T-cell (primary cell): ENCODE data around the gene PGM2L1. TPM values are rescaled to one million over a fixed set of nuclear protein-coding genes. Genes with fewer than 3 reads are reported as not detected.
A peak's percentile ranks its signal among the peaks of the same experiment; 100 is the strongest.
"Not testable (repeated sequence)": the region's sequence is repeated elsewhere in the genome, so short reads cannot be mapped to it uniquely, and the experiment has no call there.

ENCODE experiments used
- ATAC-seq, 4 experiments: fragments of 200-7000 bp in 3 of 4; fragments of 150-1000 bp in 1 of 4; cut with Tn5 transposase; replicated peaks in 1 of 4; 1 replicate in 3 of 4; 2 replicates in 1 of 4; pipeline ENCODE4 v1.10.0; 2021; ENCODE audit warnings: moderate library complexity in 3 of 4, mild to moderate bottlenecking in 2 of 4, moderate number of reproducible peaks in 1 of 4
- CTCF ChIA-PET, 2 donors: fragments of 300-600 bp; sonication (Branson Sonifier 250); formaldehyde crosslinking; loops; one replicate each; lab custom pipeline; 2022; ENCODE audit warnings: antibody characterized with exemption in 2 of 2; lab: Charles Lee
- POLR2A ChIA-PET, 2 donors: fragments of 300-600 bp; sonication (Branson Sonifier 250); formaldehyde crosslinking; loops; one replicate each; lab custom pipeline; 2022; ENCODE audit warnings: antibody characterized with exemption in 2 of 2; lab: Charles Lee
- DNase-seq, 35 experiments: peaks; one replicate each; pipeline versions ENCODE4 v3.0.0 to v3.0.0-alpha.2; 2013 to 2023
- H3K27ac ChIP-seq: one replicate; pipeline ENCODE4 v1.5.1; 2013; ENCODE audit warnings: low read length
- H3K27me3 ChIP-seq, 2 experiments: replicated peaks in 1 of 2; 1 replicate in 1 of 2; 2 replicates in 1 of 2; pipeline versions ENCODE4 v1.6.1 to v1.7.0; 2013; ENCODE audit warnings: low read length in 1 of 2, mixed read lengths in 1 of 2; ENCODE audit not compliant: control insufficient read depth in 2 of 2, insufficient read depth in 2 of 2; ENCODE audit errors: extremely low read depth in 1 of 2
- H3K36me3 ChIP-seq, 2 donors: 1 replicate in 1 of 2; 2 replicates in 1 of 2; pipeline versions ENCODE4 v1.6.1 to v1.7.0; 2013; ENCODE audit warnings: low read length in 1 of 2; ENCODE audit not compliant: control insufficient read depth in 2 of 2, insufficient read depth in 1 of 2; ENCODE audit errors: extremely low read depth in 1 of 2
- H3K4me1 ChIP-seq, 2 experiments: 1 replicate in 1 of 2; 2 replicates in 1 of 2; pipeline versions ENCODE4 v1.6.1 to v1.7.0; 2013; ENCODE audit warnings: low read length in 2 of 2, mixed read lengths in 1 of 2; ENCODE audit not compliant: insufficient read depth in 2 of 2, control insufficient read depth in 1 of 2; ENCODE audit errors: extremely low read depth in 1 of 2
- H3K4me3 ChIP-seq, 2 donors: 1 replicate in 1 of 2; 2 replicates in 1 of 2; pipeline versions ENCODE4 v1.5.1 to v1.7.0; 2013; ENCODE audit warnings: mild to moderate bottlenecking in 2 of 2, low read length in 1 of 2, moderate library complexity in 1 of 2; ENCODE audit not compliant: control insufficient read depth in 1 of 2; ENCODE audit errors: extremely low read depth in 1 of 2
- H3K9me3 ChIP-seq: 2 replicates; pipeline ENCODE4 v1.7.0; 2013
- H3K27ac Mint-ChIP-seq, 2 donors: one replicate each; pipeline ENCODE4 v1.8.0; 2020 to 2021; ENCODE audit warnings: mild to moderate bottlenecking in 2 of 2, mixed read lengths in 2 of 2
- H3K27me3 Mint-ChIP-seq, 2 donors: one replicate each; pipeline ENCODE4 v1.8.0; 2021 to 2022; ENCODE audit warnings: mixed read lengths in 2 of 2
- H3K36me3 Mint-ChIP-seq: one replicate; pipeline ENCODE4 v1.8.0; 2021; ENCODE audit warnings: mixed read lengths
- H3K4me1 Mint-ChIP-seq, 3 donors: one replicate each; pipeline ENCODE4 v1.8.0; 2020 to 2022; ENCODE audit warnings: mixed read lengths in 3 of 3, mild to moderate bottlenecking in 1 of 3
- H3K4me3 Mint-ChIP-seq, 3 donors: one replicate each; pipeline ENCODE4 v1.8.0; 2020 to 2022; ENCODE audit warnings: mild to moderate bottlenecking in 3 of 3, mixed read lengths in 3 of 3, moderate library complexity in 3 of 3
- H3K9me3 Mint-ChIP-seq, 3 donors: one replicate each; pipeline ENCODE4 v1.8.0; 2020 to 2022; ENCODE audit warnings: mixed read lengths in 3 of 3
- WGBS: methylation state at CpG from one replicate; pipeline ENCODE4 v1.1.5; 2013; ENCODE audit warnings: missing lambda C conversion rate; ENCODE audit not compliant: insufficient coverage; 5-methylcytosine and 5-hydroxymethylcytosine counted together
- total RNA-seq, 35 experiments: library from RNA in 6 of 35; stranded (reverse) in 6 of 35; fragments of 120-200 nt in 1 of 35; gene quantifications; one replicate each; pipeline versions ENCODE4 v1.2.1 to v1.2.4 and lab custom pipeline; 2013 to 2026

PGM2L1 gene
- total RNA-seq, 5 donors from 2014 or later (not counting 1 experiment from before 2014, with no cell fraction given) = 8.6 to 17.0 (median 15.0) TPM

GRCh38 chr11:74425100-74425499, 26.9 kb upstream of the PGM2L1 start:
- POLR2A ChIA-PET = no interaction called here
- Mint-ChIP-seq H3K4me3 (no peak overlapping the region), H3K27ac (no peak overlapping the region), H3K36me3 (peaks cover 3% of the 10 kb centered on the region), H3K9me3 (peaks cover 0 to 5% (median 2%) of the 10 kb centered on the region in 3 donors), H3K4me1 (no peaks in the 10 kb centered on the region), H3K27me3 (no peaks in the 10 kb centered on the region)
- no peak overlapping the region for H3K27ac ChIP-seq
- no peak overlapping the region for H3K4me3 ChIP-seq
- H3K27me3 ChIP-seq = no peaks in the 10 kb centered on the region
- no peaks in the 10 kb centered on the region for H3K4me1 ChIP-seq
- no peak for DNase-seq
- no peaks in the 10 kb centered on the region for H3K36me3 ChIP-seq
- ATAC-seq = no peak
- H3K9me3 ChIP-seq = no peaks in the 10 kb centered on the region
- CTCF ChIA-PET = no interaction called here

- no peaks in the 10 kb centered on the region for H3K27me3 ChIP-seq
- Mint-ChIP-seq H3K27ac (peak overlapping the region in 1 of 2 donors; percentile 28), H3K4me1 (peaks cover 17 to 25% (median 24%) of the 10 kb centered on the region in 3 donors), H3K4me3 (no peak overlapping the region), H3K36me3 (no peaks in the 10 kb centered on the region), H3K27me3 (no peaks in the 10 kb centered on the region), H3K9me3 (no peaks in the 10 kb centered on the region)
- H3K36me3 ChIP-seq = no peaks in the 10 kb centered on the region
- no peak for DNase-seq
- no peak for ATAC-seq
- POLR2A ChIA-PET = no interaction called here
- no peak overlapping the region for H3K27ac ChIP-seq
- peaks cover 6 to 11% of the 10 kb centered on the region in 2 experiments for H3K4me1 ChIP-seq
- CTCF ChIA-PET = interaction anchor here in 1 of 2 donors (1.0 kb wide), 1 partner anchor 31 kb away, joined by 3 read pairs; no protein-coding TSS in a partner anchor
- no peak overlapping the region for H3K4me3 ChIP-seq
- no peaks in the 10 kb centered on the region for H3K9me3 ChIP-seq
- WGBS = no CpG with 5 or more reads among the region's 1 CpG
Measured at GRCh38 chr11:74418509-74418895, 20.3 kb upstream of the PGM2L1 start.

DNA sequence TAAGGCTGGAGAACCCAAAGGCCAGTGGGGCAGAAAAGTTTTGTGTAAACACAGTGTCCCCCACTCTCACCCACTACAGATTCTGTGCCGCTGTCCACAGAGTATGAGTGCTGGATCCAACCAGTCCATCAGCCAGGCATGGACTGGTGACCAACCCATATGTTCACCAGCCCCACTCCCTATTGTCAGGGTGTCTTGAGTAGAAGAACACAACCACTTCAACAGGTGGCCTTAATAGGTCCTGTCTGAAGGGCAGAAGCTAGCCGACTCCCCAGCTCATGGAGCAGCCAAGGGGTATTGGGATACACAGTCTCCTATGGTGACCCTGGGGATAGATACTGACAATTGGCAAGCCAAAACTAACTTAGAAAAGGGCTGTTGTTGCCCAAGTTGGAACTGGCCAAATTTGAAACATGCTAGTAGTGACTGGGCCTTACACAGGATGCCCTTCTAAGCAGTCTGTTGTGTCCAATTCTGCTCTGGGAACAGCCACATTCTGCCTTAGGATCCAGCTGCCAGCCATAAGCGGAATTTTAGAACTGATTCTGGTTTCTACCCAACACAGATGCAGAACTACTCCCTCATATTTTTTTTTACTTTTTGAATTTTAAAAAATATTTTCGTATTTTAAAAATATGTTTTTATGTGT, 19.8 kb upstream of the PGM2L1 start:
- ChIA-PET POLR2A (interaction anchor here in 1 of 2 donors (0.7 kb wide), 1 partner anchor 30 kb away, joined by 4 read pairs; no protein-coding TSS in a partner anchor), CTCF (no interaction called here)
- H3K36me3 Mint-ChIP-seq = no peaks in the 10 kb centered on the region
- H3K27me3 Mint-ChIP-seq = peaks cover 0 to 2% of the 10 kb centered on the region in 2 donors
- Histone ChIP-seq H3K9me3 (no peaks in the 10 kb centered on the region), H3K4me3 (no peak overlapping the region), H3K27ac (peak overlapping the region; percentile 18), H3K36me3 (no peaks in the 10 kb centered on the region), H3K4me1 (peaks cover 6 to 11% of the 10 kb centered on the region in 2 experiments), H3K27me3 (peaks cover 0 to 1% of the 10 kb centered on the region in 2 experiments)
- 86% methylated on average over 1 of the region's 4 CpGs for WGBS
- no peaks in the 10 kb centered on the region for H3K9me3 Mint-ChIP-seq
- H3K4me1 Mint-ChIP-seq = peaks cover 17 to 25% (median 24%) of the 10 kb centered on the region in 3 donors
- no peak overlapping the region for H3K4me3 Mint-ChIP-seq
- DNase-seq (no peak), ATAC-seq (peak in 2 of 4 experiments; percentile 29 to 38)
- H3K27ac Mint-ChIP-seq = peak overlapping the region; percentile 71 to 84

- no peaks in the 10 kb centered on the region for H3K9me3 Mint-ChIP-seq
Measured at GRCh38 chr11:74417379-74417804, 19.2 kb upstream of the PGM2L1 start.

GRCh38 chr11:74416974-74417373, 18.7 kb upstream of the PGM2L1 start:
- H3K27me3 Mint-ChIP-seq, H3K9me3 ChIP-seq, H3K9me3 Mint-ChIP-seq, H3K36me3 Mint-ChIP-seq, DNase-seq, H3K27ac ChIP-seq, H3K4me3 Mint-ChIP-seq, H3K4me3 ChIP-seq, H3K27me3 ChIP-seq, ATAC-seq, H3K36me3 ChIP-seq: not testable (repeated sequence)
- Mint-ChIP-seq H3K4me1 (peaks cover 17 to 25% (median 24%) of the 10 kb centered on the region in 3 donors), H3K27ac (peak overlapping the region; percentile 46 to 74)
- 60% methylated on average over 1 of the region's 1 CpG for WGBS
- CTCF ChIA-PET = interaction anchor here in 1 of 2 donors (0.8 kb wide), 1 partner anchor 18 kb away, joined by 3 read pairs; the partner anchor contains the start of gene PGM2L1
- H3K4me1 ChIP-seq = peaks cover 6 to 11% of the 10 kb centered on the region in 2 experiments
- POLR2A ChIA-PET = interaction anchor here in 1 of 2 donors (0.7 kb wide), 1 partner anchor 31 kb away, joined by 4 read pairs; no protein-coding TSS in a partner anchor

More at GRCh38 chr11:74417379-74417804, 19.2 kb upstream of the PGM2L1 start:
- no CpG with 5 or more reads among the region's 1 CpG for WGBS
- H3K27me3 Mint-ChIP-seq = peaks cover 0 to 6% of the 10 kb centered on the region in 2 donors
- Histone ChIP-seq H3K9me3 (no peaks in the 10 kb centered on the region), H3K27ac (peak overlapping the region; percentile 18), H3K4me3 (no peak overlapping the region), H3K4me1 (peaks cover 6 to 11% of the 10 kb centered on the region in 2 experiments), H3K36me3 (no peaks in the 10 kb centered on the region), H3K27me3 (peaks cover 0 to 3% of the 10 kb centered on the region in 2 experiments)
- no peak overlapping the region for H3K4me3 Mint-ChIP-seq
- CTCF ChIA-PET = interaction anchor here in 1 of 2 donors (0.8 kb wide), 1 partner anchor 19 kb away, joined by 3 read pairs; the partner anchor contains the start of gene PGM2L1
- DNase-seq (peak in 3 of 35 experiments; percentile 2 to 60 (median 3)), ATAC-seq (peak; percentile 32 to 84 (median 40))
- H3K27ac Mint-ChIP-seq = peak overlapping the region; percentile 71 to 84
- H3K36me3 Mint-ChIP-seq = no peaks in the 10 kb centered on the region
- H3K4me1 Mint-ChIP-seq = peaks cover 17 to 25% (median 24%) of the 10 kb centered on the region in 3 donors
- POLR2A ChIA-PET = interaction anchor here in 1 of 2 donors (0.7 kb wide), 1 partner anchor 31 kb away, joined by 4 read pairs; no protein-coding TSS in a partner anchor

DNA sequence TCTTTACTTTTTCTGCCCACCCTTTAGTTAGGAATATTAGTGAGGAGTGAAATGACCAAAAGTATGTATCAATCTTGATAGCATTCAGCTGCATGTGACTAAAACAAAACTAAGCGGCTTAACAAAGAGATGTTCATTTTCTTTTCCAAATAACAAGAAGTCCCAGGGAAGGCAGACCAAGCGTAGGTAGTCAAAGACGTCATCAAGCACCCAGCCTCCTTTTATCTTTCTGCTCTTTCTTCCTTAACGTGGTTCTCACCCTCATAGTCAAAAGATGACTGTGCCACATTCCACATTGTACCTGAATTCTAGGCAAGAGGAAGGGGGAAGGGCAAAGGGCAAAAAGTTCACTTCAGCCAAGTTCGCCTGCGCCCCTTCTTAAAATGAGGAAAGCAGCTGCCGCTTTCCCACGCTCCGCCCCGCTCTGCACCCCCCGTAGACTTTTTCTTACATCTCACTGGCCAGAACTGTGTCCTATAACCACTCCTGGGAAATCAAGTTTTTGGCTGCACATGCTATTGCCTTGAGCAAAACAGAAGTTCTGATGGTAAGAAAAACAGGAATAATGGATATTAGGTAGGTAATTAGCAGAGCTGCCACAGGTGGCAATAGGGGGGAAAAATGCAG, 14.6 kb upstream of the PGM2L1 start:
- Histone ChIP-seq H3K27ac (no peak overlapping the region), H3K4me1 (peaks cover 6 to 9% of the 10 kb centered on the region in 2 experiments), H3K4me3 (no peak overlapping the region), H3K36me3 (no peaks in the 10 kb centered on the region), H3K27me3 (peaks cover 0 to 3% of the 10 kb centered on the region in 2 experiments), H3K9me3 (no peaks in the 10 kb centered on the region)
- ATAC-seq (no peak), DNase-seq (no peak)
- Mint-ChIP-seq H3K27ac (no peak overlapping the region), H3K36me3 (no peaks in the 10 kb centered on the region), H3K9me3 (no peaks in the 10 kb centered on the region), H3K27me3 (peaks cover 6 to 8% of the 10 kb centered on the region in 2 donors), H3K4me1 (peaks cover 16 to 17% (median 17%) of the 10 kb centered on the region in 3 donors), H3K4me3 (no peak overlapping the region)
- WGBS = 100% methylated on average over 1 of the region's 11 CpGs
- POLR2A ChIA-PET = no interaction called here
- CTCF ChIA-PET = no interaction called here
